Activated T-cell treated with anti-CD3 and anti-CD28 coated beads, Interleukin-2, amount 50 U/mL, for 24 hours (primary cell): ENCODE measurements around the gene MACROH2A1.
"Not testable (repeated sequence)": the region's sequence is repeated elsewhere in the genome, so short reads cannot be mapped to it uniquely, and the experiment has no call there.

Experiments used
- DNase-seq: peaks from one replicate; pipeline ENCODE4 v3.0.0-alpha.2; 2020
- H3K27ac Mint-ChIP-seq: 2 replicates; pipeline ENCODE4 v1.8.0; 2020; ENCODE audit warnings: mild to moderate bottlenecking, mixed read lengths
- H3K27me3 Mint-ChIP-seq: 2 replicates; pipeline ENCODE4 v1.8.0; 2020; ENCODE audit warnings: mixed read lengths
- H3K36me3 Mint-ChIP-seq: 2 replicates; pipeline ENCODE4 v1.8.0; 2020; ENCODE audit warnings: low read depth, mixed read lengths
- H3K4me1 Mint-ChIP-seq: 2 replicates; pipeline ENCODE4 v1.8.0; 2020; ENCODE audit warnings: low read depth, mixed read lengths
- H3K4me3 Mint-ChIP-seq: 2 replicates; pipeline ENCODE4 v1.8.0; 2020; ENCODE audit warnings: mild to moderate bottlenecking, moderate library complexity, mixed read lengths
- H3K9me3 Mint-ChIP-seq: 2 replicates; pipeline ENCODE4 v1.8.0; 2020; ENCODE audit warnings: mixed read lengths

MACROH2A1 gene

GRCh38 chr5:135365281-135365680 lies 33.8 kb downstream of the MACROH2A1 start:
- Mint-ChIP-seq H3K36me3 (peaks cover 100% of the 10 kb centered on the region), H3K27ac (no peak overlapping the region), H3K4me1 (peaks cover 29% of the 10 kb centered on the region), H3K9me3 (no peaks in the 10 kb centered on the region), H3K4me3 (no peak overlapping the region), H3K27me3 (no peaks in the 10 kb centered on the region)
- DNase-seq = no peak

GRCh38 chr5:135364421-135365262 lies 34.4 kb downstream of the MACROH2A1 start:
- no peaks in the 10 kb centered on the region for H3K9me3 Mint-ChIP-seq
- H3K4me1 Mint-ChIP-seq = peaks cover 29% of the 10 kb centered on the region
- H3K36me3 Mint-ChIP-seq = peaks cover 100% of the 10 kb centered on the region
- H3K4me3 Mint-ChIP-seq = no peak overlapping the region
- DNase-seq = no peak
- H3K27ac Mint-ChIP-seq = no peak overlapping the region
- H3K27me3 Mint-ChIP-seq = no peaks in the 10 kb centered on the region

- not testable (repeated sequence) for H3K27ac Mint-ChIP-seq, H3K9me3 Mint-ChIP-seq
- H3K4me1 Mint-ChIP-seq = peaks cover 29% of the 10 kb centered on the region
Observed at GRCh38 chr5:135363342-135363741, 35.7 kb downstream of the MACROH2A1 start.

GRCh38 chr5:135362102-135362501 lies 36.9 kb downstream of the MACROH2A1 start:
- Mint-ChIP-seq H3K4me1 (peaks cover 29% of the 10 kb centered on the region), H3K27ac (peak overlapping the region; percentile 18), H3K36me3 (peaks cover 98% of the 10 kb centered on the region), H3K4me3 (no peak overlapping the region), H3K27me3 (no peaks in the 10 kb centered on the region), H3K9me3 (no peaks in the 10 kb centered on the region)
- DNase-seq = no peak

More at GRCh38 chr5:135363342-135363741, 35.7 kb downstream of the MACROH2A1 start:
- not testable (repeated sequence) for H3K27me3 Mint-ChIP-seq, DNase-seq, H3K4me3 Mint-ChIP-seq
- peaks cover 98% of the 10 kb centered on the region for H3K36me3 Mint-ChIP-seq

- Mint-ChIP-seq H3K27ac (peak overlapping the region; percentile 50), H3K36me3 (peaks cover 98% of the 10 kb centered on the region), H3K4me1 (peaks cover 27% of the 10 kb centered on the region), H3K4me3 (no peak overlapping the region), H3K9me3 (no peaks in the 10 kb centered on the region), H3K27me3 (no peaks in the 10 kb centered on the region)
- DNase-seq = no peak
Observed at GRCh38 chr5:135360278-135361274, 38.5 kb downstream of the MACROH2A1 start.

- Mint-ChIP-seq H3K4me3 (no peak overlapping the region), H3K36me3 (peaks cover 98% of the 10 kb centered on the region), H3K4me1 (peaks cover 27% of the 10 kb centered on the region), H3K9me3 (no peaks in the 10 kb centered on the region), H3K27me3 (no peaks in the 10 kb centered on the region), H3K27ac (no peak overlapping the region)
- DNase-seq = no peak
Observed at GRCh38 chr5:135359374-135360165, 39.5 kb downstream of the MACROH2A1 start.

GRCh38 chr5:135357685-135358084 lies 41.3 kb downstream of the MACROH2A1 start:
- Mint-ChIP-seq H3K36me3 (peaks cover 98% of the 10 kb centered on the region), H3K27me3 (no peaks in the 10 kb centered on the region), H3K27ac (no peak overlapping the region), H3K4me1 (peaks cover 17% of the 10 kb centered on the region), H3K4me3 (no peak overlapping the region), H3K9me3 (no peaks in the 10 kb centered on the region)
- DNase-seq = no peak

- DNase-seq = no peak
- Mint-ChIP-seq H3K9me3 (no peaks in the 10 kb centered on the region), H3K4me1 (peaks cover 12% of the 10 kb centered on the region), H3K27ac (no peak overlapping the region), H3K4me3 (no peak overlapping the region), H3K36me3 (peaks cover 98% of the 10 kb centered on the region), H3K27me3 (no peaks in the 10 kb centered on the region)
Observed at GRCh38 chr5:135356522-135357318, 42.3 kb downstream of the MACROH2A1 start.

GRCh38 chr5:135355169-135355568 lies 43.9 kb downstream of the MACROH2A1 start:
- Mint-ChIP-seq H3K4me3 (no peak overlapping the region), H3K36me3 (peaks cover 97% of the 10 kb centered on the region), H3K27me3 (no peaks in the 10 kb centered on the region), H3K4me1 (no peaks in the 10 kb centered on the region), H3K27ac (peak overlapping the region; percentile 59), H3K9me3 (no peaks in the 10 kb centered on the region)
- no peak for DNase-seq

GRCh38 chr5:135353952-135354721 lies 44.9 kb downstream of the MACROH2A1 start:
- Mint-ChIP-seq H3K27ac (peak overlapping the region; percentile 75), H3K4me3 (no peak overlapping the region), H3K27me3 (no peaks in the 10 kb centered on the region), H3K36me3 (peaks cover 99% of the 10 kb centered on the region), H3K4me1 (no peaks in the 10 kb centered on the region), H3K9me3 (no peaks in the 10 kb centered on the region)
- DNase-seq = no peak

- no peak overlapping the region for H3K27ac Mint-ChIP-seq
Observed at GRCh38 chr5:135350536-135350935, 48.5 kb downstream of the MACROH2A1 start.

GRCh38 chr5:135349886-135350285 lies 49.1 kb downstream of the MACROH2A1 start:
- DNase-seq = no peak
- H3K27me3 Mint-ChIP-seq = no peaks in the 10 kb centered on the region
- H3K9me3 Mint-ChIP-seq = no peaks in the 10 kb centered on the region
- H3K36me3 Mint-ChIP-seq = peaks cover 91% of the 10 kb centered on the region
- H3K4me3 Mint-ChIP-seq = no peak overlapping the region
- no peaks in the 10 kb centered on the region for H3K4me1 Mint-ChIP-seq
- H3K27ac Mint-ChIP-seq = no peak overlapping the region

More at GRCh38 chr5:135350536-135350935, 48.5 kb downstream of the MACROH2A1 start:
- Mint-ChIP-seq H3K36me3 (peaks cover 91% of the 10 kb centered on the region), H3K9me3 (no peaks in the 10 kb centered on the region), H3K27me3 (no peaks in the 10 kb centered on the region), H3K4me3 (no peak overlapping the region), H3K4me1 (no peaks in the 10 kb centered on the region)
- no peak for DNase-seq

- Mint-ChIP-seq H3K4me1 (no peaks in the 10 kb centered on the region), H3K27ac (peak overlapping the region; percentile 59)
Observed at GRCh38 chr5:135349451-135349850, 49.6 kb downstream of the MACROH2A1 start.

More at GRCh38 chr5:135349451-135349850, 49.6 kb downstream of the MACROH2A1 start:
- H3K9me3 Mint-ChIP-seq = no peaks in the 10 kb centered on the region
- DNase-seq = no peak
- no peaks in the 10 kb centered on the region for H3K27me3 Mint-ChIP-seq
- H3K36me3 Mint-ChIP-seq = peaks cover 91% of the 10 kb centered on the region
- H3K4me3 Mint-ChIP-seq = no peak overlapping the region
